NCI-H2107 (cell line): Measurements from ENCODE around the gene CLEC4M.
"Not testable (repeated sequence)": the region's sequence is repeated elsewhere in the genome, so short reads cannot be mapped to it uniquely, and the experiment has no call there.

ENCODE experiments used
- DNase-seq: peaks from one replicate; lab custom pipeline; 2025; lab: John Stamatoyannopoulos, UW

CLEC4M gene

GRCh38 chr19:7775761-7776160, 12.7 kb downstream of the CLEC4M start:
- no peak for DNase-seq

- DNase-seq: no peak
Observed at GRCh38 chr19:7778081-7778480, 15.0 kb downstream of the CLEC4M start.

- no peak for DNase-seq
Observed at GRCh38 chr19:7779631-7780486, 16.8 kb downstream of the CLEC4M start.

GRCh38 chr19:7781157-7781556, 18.1 kb downstream of the CLEC4M start:
- no peak for DNase-seq

- no peak for DNase-seq
Observed at GRCh38 chr19:7783991-7784423, 21.0 kb downstream of the CLEC4M start.

GRCh38 chr19:7784856-7785255, 21.8 kb downstream of the CLEC4M start:
- no peak for DNase-seq

GRCh38 chr19:7787141-7787540, 24.1 kb downstream of the CLEC4M start:
- DNase-seq: no peak

GRCh38 chr19:7787602-7788177, 24.6 kb downstream of the CLEC4M start:
- DNase-seq: no peak

GRCh38 chr19:7788178-7788932, 25.3 kb downstream of the CLEC4M start:
- no peak for DNase-seq

- DNase-seq: no peak
Observed at GRCh38 chr19:7788933-7789323, 25.9 kb downstream of the CLEC4M start.

GRCh38 chr19:7789447-7789846, 26.4 kb downstream of the CLEC4M start:
- DNase-seq: no peak

GRCh38 chr19:7790416-7790815, 27.4 kb downstream of the CLEC4M start:
- no peak for DNase-seq

GRCh38 chr19:7792281-7792680, 29.2 kb downstream of the CLEC4M start:
- no peak for DNase-seq

GRCh38 chr19:7792701-7793100, 29.7 kb downstream of the CLEC4M start:
- not testable (repeated sequence) for DNase-seq

GRCh38 chr19:7793493-7793892, 30.4 kb downstream of the CLEC4M start:
- no peak for DNase-seq

GRCh38 chr19:7795555-7796161, 32.6 kb downstream of the CLEC4M start:
- DNase-seq: no peak

GRCh38 chr19:7799640-7800355, 36.8 kb downstream of the CLEC4M start:
- peak; percentile 29 for DNase-seq

- DNase-seq: no peak
Observed at GRCh38 chr19:7801020-7801570, 38.1 kb downstream of the CLEC4M start.

GRCh38 chr19:7806234-7806633, 43.2 kb downstream of the CLEC4M start:
- DNase-seq: no peak

- no peak for DNase-seq
Observed at GRCh38 chr19:7806876-7807275, 43.8 kb downstream of the CLEC4M start.

- no peak for DNase-seq
Observed at GRCh38 chr19:7808108-7808507, 45.1 kb downstream of the CLEC4M start.
